SH-SY5Y (cell line): ENCODE data around the gene PPHLN1.

Experiments
- GATA2 ChIP-seq: IDR thresholded peaks from 2 replicates; pipeline ENCODE4 v1.6.1; 2011; ENCODE audit warnings: mild to moderate bottlenecking, low read depth, low read length
- GATA3 ChIP-seq: IDR thresholded peaks from 2 replicates; pipeline ENCODE4 v1.6.1; 2011; ENCODE audit warnings: low read depth, mild to moderate bottlenecking, low read length, moderate library complexity

Gene PPHLN1

GRCh38 chr12:42385326-42385841, 59.4 kb downstream of the PPHLN1 start:
- TF ChIP-seq GATA3 (no peak), GATA2 (no peak)

- TF ChIP-seq GATA3, result no peak
- TF ChIP-seq GATA2, result no peak
These were observed 60.3 kb downstream of the PPHLN1 start for GRCh38 chr12:42386308-42386707.

GRCh38 chr12:42394429-42394828, 68.5 kb downstream of the PPHLN1 start:
- TF ChIP-seq GATA3, result no peak
- TF ChIP-seq GATA2, result no peak

GRCh38 chr12:42396473-42397259, 70.7 kb downstream of the PPHLN1 start:
- TF ChIP-seq GATA3, result no peak
- TF ChIP-seq GATA2, result no peak

- TF ChIP-seq GATA3 (no peak), GATA2 (no peak)
These were observed 76.9 kb downstream of the PPHLN1 start for GRCh38 chr12:42402821-42403411.

GRCh38 chr12:42407306-42407705, 81.3 kb downstream of the PPHLN1 start:
- TF ChIP-seq GATA2 (no peak), GATA3 (no peak)

- TF ChIP-seq GATA2 (no peak), GATA3 (no peak)
These were observed 83.5 kb downstream of the PPHLN1 start for GRCh38 chr12:42409471-42409870.

- TF ChIP-seq GATA2, result no peak
- TF ChIP-seq GATA3, result no peak
These were observed 84.4 kb downstream of the PPHLN1 start for GRCh38 chr12:42410340-42410739.

GRCh38 chr12:42420395-42420794, 94.4 kb downstream of the PPHLN1 start:
- TF ChIP-seq GATA2 (no peak), GATA3 (no peak)

GRCh38 chr12:42421844-42422779, 96.1 kb downstream of the PPHLN1 start:
- TF ChIP-seq GATA3 (no peak), GATA2 (peak; percentile 21; the same call in 1 of the 2 replicates)

GRCh38 chr12:42422785-42423184, 96.8 kb downstream of the PPHLN1 start:
- TF ChIP-seq GATA2 (no peak), GATA3 (no peak)

- TF ChIP-seq GATA2 (no peak), GATA3 (no peak)
These were observed 100.8 kb downstream of the PPHLN1 start for GRCh38 chr12:42426746-42427145.

- TF ChIP-seq GATA3 (no peak), GATA2 (no peak)
These were observed 102.9 kb downstream of the PPHLN1 start for GRCh38 chr12:42428850-42429249.

- TF ChIP-seq GATA3 (no peak), GATA2 (no peak)
These were observed 106.7 kb downstream of the PPHLN1 start for GRCh38 chr12:42432517-42433140.

- TF ChIP-seq GATA3 (no peak), GATA2 (no peak)
These were observed 114.6 kb downstream of the PPHLN1 start for GRCh38 chr12:42440608-42441007.
